ENCODE results near the gene KCNH1.
A peak's percentile ranks its signal among the peaks of the same experiment; 100 is the strongest.

KCNH1 gene

DNA sequence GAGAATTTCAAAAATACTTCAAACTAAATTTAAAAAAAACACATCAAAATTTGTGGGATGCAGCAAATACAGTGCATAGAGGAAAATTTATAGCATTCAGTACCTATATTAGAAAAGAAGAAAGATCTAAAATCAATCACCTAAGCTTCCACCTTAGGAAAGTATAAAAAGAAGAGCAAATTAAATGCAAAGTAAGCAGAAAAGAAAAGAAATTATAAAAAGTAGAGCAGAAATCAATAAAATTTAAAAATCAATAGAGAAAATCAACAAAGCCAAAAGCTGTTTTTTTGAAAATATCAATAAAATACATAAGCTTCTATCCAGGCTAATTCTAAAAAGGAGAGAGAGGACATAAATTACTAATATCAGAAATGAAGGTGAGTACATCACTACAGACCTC lies 255.4 kb downstream of the KCNH1 start:
- DNase-seq (ENCODE audit: low spot score) = no peak

DNA sequence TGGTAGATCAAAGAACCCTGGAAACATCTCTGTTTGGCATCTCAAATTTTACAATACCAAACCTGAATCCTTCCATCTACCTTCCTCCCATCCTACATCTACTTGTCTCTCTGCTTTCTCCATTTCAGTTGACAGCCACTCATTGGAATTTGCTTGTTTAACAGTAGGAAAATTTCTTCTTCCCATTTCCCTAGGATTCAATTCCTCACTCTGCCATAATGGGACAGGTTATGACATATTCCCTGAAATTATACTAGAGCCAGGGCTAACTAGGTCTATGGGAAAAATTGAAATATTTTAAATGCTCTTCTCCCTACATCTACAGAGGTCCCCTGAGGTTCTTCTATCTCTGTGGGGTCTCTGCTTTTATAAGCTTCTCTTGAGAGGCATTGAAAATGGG lies 257.7 kb downstream of the KCNH1 start:
- DNase-seq (ENCODE audit: low spot score) = no peak

DNA sequence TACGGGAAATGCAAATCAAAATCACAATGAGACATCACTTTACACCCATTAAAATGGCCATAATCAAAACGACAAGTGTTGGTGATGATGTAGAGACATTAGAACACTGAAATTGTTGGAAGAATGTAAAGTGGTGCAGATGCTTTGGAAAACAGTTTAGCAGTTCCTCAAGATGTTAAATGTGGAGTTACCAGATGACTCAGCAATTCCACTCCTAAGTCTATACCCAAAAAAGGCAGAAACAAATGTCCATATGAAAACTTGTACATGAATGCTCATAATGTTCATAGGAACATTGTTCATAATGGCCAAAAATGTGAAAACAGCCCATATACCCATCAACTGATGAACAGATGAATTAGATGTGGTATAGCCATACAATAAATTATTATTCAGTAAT lies 267.4 kb downstream of the KCNH1 start:
- no peak for DNase-seq (ENCODE audit: low spot score)

DNA sequence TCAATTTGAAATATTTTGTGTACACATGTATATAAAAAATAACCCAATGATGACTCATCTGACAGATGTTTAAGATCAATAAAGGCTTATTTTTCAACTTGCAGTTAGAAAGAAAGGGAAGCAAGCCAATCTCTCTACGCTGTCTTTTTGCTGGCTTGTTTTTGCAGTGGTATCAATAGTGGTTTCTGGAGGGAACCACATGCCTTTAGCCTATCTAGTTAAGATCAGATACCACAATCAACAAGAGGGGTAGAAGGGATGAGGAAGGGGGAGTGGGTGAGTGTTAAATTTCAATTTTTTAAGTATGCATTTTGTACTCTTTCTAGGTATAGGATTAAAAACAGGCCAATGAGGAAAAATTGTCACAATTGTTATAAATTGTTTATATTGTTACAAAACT lies 276.2 kb downstream of the KCNH1 start:
- no peak for DNase-seq (ENCODE audit: low spot score)

DNA sequence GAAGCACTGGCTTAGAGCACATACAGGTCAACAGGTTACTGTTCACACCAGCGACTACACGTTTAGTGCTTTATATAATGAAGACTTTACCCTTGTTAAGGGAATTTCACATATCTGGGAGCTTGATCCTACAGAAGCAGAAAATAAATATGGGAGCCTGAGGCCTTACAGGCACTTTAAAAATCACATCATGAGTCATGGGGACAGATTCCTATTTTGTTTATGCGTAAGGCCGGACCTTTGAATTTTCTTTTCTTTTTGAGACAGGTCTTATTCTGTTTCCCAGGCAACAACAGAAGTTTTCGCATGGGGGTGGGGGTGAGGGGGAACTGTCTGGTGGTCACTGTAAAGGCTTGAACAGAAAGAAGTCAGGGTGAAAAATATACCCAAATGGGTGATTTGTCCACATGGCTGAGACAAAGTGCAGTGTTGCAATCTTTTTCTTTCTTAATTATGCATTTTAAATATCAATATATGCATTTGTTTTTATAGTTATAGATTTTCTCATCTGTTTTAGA lies 276.7 kb downstream of the KCNH1 start:
- DNase-seq (ENCODE audit: low spot score) = no peak

DNA sequence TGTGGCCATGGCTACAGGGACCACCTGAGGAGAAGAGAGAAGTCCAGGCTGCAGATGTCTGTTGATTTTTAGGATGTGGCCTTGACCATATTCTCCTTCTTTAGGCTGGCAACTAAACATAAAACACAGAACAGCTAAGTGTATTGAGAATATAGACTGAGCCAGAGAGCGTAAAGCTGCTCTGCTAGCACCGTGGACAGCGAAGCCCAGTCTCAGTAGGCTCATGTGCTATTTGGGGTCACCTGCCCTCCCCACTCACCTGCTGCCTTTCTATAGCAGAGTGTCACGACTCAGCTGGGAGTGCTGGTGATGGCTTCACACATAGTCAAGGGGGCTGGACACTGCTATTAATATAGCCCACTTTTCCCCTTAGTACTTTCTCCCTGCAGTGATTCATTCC lies 278.5 kb downstream of the KCNH1 start:
- DNase-seq (ENCODE audit: low spot score) = no peak

DNA sequence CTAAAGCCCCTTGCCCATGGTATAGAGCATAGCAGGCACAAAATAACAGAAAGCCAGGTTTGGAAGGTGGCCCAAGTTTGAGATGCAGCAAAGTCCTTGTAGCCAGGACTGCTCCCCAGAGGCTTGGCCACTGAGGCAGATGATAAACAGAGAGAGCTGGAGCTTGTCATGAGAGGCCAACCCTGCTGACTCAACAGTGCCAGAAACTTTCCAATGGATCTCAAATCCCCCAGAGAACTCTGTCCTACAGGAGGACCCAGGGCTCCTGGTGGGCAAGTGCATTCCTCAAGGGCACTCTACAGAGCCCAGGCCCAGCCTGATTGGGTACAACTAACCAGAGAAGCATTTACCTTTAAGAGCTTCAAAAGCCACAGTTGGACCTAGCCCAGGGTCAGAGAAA lies 280.7 kb downstream of the KCNH1 start:
- DNase-seq (ENCODE audit: low spot score) = no peak

DNA sequence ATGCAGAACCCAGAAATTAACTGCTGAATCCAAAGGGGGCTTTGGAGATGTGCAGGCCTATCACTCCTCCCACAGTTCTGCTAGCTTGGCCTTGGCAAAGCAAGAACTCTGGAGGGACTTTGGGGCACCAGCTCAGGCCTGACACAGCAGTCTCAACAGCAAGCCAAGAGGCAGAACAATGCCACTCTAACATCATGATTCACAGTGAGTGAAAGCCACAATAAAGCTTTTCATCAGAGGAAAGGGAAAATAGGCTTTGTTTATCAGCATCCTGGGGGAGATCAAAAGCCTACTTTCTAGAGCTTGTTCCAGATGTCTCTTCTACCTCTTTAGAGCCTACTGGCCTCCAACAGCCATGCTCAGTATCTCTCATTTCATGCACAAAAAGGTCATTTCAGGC lies 283.4 kb downstream of the KCNH1 start:
- DNase-seq (ENCODE audit: low spot score) = no peak

DNA sequence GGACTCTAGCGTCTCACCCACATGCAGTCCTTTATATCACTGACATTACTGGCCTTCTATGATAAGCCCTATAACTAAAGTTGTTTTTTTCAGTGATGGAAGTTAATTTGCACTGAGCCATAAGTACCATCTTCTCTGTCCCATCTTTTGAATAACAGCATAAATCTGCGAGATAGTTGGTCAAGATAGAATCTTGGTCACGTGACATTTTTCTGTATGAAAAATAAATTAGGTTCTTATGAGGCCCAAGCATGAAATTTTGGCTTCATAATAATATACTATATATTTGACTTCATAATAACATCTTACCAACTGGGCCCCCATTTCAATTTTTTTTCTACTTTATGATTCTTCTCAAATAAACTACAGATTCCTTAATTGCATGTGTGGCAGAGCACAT lies 285.5 kb downstream of the KCNH1 start:
- no peak for DNase-seq (ENCODE audit: low spot score)

DNA sequence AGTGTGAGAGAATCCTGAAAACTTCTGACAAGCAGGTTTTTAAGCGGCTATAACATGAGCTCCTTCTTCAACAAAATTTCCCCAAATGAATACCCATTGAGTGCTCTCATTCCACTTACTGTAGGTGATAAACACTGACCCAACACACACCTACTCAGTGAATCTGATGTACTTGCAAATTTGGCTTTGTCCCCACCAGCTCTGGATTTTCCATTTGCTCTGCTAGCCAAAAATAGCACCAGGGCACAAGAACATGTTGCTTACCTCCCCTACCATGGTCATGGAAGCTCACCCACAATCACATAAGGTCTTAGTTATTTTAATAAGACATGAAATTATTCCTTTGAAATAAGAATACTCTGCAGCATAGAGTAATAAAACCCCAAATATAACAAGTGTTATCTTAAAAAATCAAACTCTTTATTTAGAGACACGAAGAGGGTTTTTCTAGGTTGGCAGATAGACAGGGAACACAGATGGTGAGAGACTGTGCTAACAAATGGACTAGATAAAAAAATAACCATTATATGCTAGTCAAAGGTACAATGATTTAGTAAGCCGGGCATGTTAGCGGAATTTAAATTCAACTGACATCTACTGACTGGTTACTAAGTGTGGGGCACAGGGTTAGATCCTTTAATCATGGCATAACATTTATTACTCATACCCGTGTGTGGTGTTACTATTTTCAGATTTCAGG lies 291.9 kb downstream of the KCNH1 start:
- DNase-seq (ENCODE audit: low spot score) = no peak

DNA sequence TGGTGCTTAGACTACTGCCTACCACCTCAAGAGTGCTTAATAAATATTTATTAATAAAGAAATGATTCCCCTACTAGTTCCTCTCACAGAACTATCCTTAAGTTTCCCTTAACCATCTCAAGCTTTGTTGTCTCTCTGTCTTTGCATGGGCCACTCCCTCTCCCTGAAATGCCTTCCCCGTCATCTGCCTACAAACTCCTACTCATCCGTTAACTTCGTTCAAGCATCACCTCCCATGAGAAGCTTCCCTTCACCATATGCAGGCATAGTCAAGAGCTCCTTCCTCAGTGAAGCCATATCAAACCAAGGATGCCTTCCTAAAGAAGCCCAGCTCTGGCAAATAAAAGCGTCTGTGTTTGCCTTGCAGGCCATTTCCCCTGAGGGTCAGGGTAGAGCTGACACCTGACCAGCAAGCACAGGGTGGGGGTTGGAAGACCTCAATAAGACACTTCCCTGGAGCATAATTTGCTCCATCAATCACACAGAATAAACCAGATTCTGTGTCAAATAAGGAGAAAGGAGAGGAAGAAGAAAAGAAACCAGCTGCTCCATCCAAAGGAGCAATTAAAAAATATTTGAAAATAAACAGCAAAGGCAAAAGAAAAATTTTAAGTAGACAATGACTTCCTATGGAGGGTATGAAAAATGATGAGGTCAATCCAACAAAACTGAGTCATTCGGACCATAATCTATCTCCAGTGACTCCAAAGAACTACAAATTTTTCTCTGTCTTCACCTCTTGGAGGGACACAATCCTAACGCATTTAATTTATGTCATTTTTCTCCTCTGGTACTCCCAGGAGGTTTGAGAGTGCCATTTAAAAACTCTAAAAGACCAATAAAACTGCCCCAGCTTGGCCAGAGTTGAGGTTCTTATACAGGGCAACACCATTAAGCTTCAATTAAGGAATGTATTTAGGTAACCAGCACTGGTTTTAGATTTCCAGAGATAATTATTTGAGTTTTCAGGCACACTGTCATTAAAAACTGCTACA lies 303.6 kb downstream of the KCNH1 start:
- DNase-seq (ENCODE audit: low spot score) = no peak

DNA sequence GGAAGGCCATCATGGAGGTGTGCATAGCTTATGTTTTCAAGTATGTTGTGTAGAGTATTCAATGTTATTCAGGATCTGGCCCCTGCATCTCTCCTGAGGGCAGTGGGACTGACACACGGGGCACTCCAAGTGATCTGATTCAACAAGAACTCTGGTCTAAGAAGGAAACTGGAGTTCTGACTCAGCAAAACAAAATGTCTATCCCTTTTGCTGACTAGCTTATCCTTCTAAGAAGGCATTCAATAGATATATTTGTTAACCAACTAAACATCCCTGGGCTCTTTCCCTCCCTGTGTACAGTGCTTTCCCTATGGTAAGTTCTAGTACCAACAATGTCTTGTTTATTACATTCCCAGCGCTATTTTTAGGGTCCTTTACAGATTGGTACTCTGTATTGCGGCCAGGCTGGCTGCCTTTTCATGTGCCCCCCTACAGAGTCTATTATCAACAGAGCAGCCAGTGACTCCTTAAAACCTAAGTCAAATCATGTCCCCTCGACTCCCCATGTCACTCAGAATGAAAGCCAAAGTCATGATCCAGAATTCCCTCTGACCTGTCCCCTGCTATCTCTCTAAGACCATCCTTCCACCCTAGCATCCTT lies 304.9 kb downstream of the KCNH1 start:
- no peak for DNase-seq (ENCODE audit: low spot score)

DNA sequence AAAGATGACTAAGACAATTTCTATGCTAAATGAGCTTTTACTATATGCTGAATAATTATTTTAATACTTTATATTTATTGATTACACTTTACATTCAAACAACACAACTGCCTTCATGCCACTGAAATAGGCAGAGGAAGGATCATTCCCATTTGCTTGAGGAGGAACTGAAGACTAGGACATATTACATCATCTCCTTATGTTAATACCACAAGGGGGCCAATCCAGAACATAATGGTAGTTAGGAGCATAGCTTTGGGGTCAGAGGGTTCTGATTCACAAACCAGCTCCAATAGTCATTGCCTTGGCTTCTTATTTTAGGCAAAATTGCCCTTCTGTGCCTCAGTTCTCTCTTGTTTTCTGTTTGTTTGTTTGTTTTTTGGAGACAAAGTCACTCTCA lies 306.5 kb downstream of the KCNH1 start:
- DNase-seq (ENCODE audit: low spot score) = no peak

DNA sequence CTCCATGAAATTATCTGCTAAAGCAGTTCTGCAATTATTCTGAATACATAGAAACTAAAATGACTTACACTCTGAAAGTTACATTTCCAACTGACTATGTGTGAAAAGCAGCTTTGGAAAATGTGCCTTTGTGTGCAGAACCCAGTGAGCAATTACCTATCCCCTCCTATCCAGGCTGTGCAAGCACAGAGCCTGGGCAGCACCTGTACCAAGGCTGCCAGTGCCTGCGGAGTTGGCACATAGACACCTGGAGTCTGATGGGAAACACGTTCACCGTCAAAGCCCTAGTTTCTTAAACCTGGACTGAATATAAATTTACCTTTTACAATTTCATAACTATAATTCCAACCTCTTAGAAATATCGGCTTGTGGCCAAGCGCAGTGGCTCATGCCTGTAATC lies 307.3 kb downstream of the KCNH1 start:
- DNase-seq (ENCODE audit: low spot score) = no peak

DNA sequence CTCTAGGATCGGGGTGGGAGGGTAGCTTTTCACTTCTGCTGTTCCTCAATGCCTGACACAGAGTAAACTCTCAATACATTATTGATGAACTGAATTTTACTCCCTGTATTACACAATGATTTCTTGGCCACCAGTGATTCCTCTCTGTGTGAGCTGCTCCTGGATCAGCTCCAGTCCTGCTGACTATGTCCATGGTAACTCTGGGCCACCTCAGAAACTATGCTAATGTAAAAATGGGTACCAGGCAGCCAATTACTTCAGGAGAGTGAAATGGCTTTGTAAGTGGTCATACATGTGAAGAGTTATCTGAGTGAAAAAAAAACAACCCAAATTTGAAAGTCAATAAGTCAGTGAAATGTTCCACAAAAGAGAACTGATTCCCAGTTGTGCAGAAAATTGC lies 311.0 kb downstream of the KCNH1 start:
- DNase-seq (ENCODE audit: low spot score) = peak; percentile 8

DNA sequence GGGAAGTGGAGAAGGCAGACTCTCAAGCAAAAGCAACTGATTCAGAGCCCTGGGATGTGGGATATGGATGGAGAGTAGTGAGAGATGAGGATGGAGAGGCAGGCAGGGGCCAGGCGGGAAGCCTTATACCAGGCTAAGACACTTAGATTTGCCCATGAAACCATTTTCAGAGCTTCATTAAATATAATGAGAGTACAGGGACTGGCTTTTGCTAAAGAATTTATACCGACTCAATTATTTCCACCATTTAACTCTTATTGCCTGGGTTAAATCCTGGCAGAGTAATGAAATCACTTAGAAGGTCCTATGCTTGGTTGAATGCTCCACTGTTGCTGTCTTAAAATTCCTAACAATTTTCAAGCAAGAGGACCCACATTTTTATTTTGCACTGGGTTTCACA lies 311.7 kb downstream of the KCNH1 start:
- no peak for DNase-seq (ENCODE audit: low spot score)

DNA sequence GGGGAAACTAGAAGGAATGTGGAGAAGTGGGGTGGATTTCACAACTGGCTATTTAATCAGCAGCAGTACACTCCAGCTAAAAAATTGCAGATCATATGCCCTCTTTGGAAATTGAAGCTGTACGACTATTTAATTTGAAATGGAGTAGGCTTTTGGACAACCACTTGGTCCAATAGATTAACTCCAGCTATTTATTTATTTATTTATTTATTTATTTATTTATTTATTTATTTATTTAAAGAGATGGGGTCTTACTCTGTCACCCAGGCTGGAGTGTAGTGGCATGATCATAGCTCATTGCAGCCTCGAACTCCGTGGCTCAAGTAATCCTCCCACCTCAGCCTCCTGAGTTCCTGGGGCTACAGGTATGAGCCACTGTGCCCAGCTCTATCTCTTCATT lies 312.3 kb downstream of the KCNH1 start:
- DNase-seq (ENCODE audit: low spot score) = no peak

DNA sequence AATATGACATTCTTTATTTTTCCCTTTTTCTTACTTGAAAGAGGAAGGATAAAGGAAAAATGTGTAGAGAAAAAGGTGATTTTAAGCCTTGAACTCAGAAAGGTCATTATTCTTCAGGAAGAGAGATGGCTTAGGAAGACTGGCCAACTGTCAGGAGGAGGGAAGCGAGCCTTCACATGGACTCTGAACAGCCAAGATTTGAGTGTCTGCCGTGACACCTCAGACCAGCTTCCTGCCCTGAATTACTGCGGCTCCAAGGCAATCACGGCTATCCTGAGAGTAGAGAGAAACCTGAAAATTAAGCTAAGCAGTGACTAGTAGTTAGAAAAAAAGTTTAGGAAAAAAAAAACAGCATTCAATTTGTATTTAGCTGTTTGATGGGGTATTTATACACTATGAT lies 314.7 kb downstream of the KCNH1 start:
- DNase-seq (ENCODE audit: low spot score) = no peak

DNA sequence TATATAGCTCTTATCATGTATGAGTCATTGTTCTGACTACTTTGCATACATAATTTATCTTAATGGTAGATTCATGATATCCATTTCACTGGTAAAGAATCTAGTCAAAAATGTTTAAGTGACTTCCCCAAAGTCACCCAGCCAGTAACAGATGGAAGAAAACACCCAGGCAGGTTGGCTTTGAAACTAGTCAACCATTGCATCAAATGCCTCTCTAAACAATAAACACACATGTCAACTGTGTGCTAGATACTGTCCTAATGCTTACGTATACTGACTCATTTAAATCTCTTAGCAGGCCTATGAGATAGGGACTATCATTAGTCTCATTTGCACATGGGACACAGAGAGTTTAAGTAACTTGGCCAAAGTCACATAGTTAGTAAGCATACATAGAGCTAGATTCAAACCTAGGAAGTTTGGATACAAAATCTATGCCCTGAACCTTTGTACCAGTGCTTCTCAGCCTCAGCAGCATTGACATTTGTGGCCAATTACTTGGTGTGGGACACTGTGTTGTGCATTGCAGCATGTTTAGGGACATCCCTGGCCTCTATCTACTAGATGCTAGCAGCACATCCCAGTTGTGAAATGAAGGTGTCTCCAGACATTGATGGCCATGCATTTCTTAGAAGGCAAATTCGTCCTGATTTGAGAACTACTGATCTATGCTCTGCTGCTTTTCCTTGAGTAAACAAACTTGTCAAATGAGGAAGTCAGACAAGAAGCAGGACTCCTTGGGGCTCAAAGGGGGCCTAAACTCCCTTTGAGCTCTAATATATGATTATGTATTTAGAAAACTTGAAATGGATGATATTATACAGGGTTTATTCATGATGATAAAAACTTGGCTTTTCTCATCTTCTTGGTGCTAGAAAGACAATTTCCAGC lies 316.3 kb downstream of the KCNH1 start:
- DNase-seq (ENCODE audit: low spot score) = no peak

DNA sequence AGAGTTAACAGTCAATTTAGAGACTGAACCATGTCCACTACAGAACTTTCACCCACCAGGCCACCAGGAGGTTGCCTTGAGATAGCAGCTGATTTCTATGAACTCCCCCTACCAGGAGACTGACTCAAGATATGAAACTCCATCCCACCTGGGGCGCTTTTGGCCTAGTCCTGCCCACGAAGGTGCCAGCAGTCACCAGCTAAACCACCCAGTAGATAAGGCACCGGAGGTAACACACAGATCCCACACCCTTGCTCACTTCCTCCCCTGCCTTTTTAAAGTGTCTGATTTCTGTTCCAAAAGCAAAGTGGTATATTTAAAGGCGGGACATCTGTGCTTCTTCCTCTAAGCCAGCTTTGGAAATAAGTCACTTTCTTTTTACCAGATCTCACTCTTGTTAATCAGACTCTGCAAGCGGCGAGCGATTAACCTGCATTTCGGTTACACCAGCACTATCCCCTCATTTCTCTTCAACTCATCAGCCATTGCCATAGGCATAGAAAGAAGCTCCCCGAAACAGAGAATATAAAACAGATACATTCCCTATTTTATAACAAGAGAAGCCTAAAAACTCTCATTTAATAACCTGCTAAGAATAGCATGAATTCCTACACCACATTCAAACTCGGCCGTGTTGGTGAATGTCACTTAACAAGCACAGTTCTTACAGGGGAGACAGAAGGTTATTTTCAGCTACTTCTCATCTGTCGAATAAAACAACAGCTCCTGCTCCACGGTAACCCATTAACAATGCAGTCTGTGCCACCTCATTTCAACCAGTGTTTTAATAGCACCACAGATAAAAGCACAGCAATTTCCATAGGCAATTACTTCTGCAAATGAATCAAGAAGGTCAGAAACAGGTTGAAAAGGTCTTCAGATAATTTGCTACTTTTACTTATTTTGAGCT lies 318.1 kb downstream of the KCNH1 start:
- no peak for DNase-seq (ENCODE audit: low spot score)

All from AG08395 (cell line).